Nucleus accumbens (tissue), 56 donors: ENCODE results near the gene GNA12.
A peak's percentile ranks its signal among the peaks of the same experiment; 100 is the strongest.
"Not testable (repeated sequence)": the region's sequence is repeated elsewhere in the genome, so short reads cannot be mapped to it uniquely, and the experiment has no call there.

Experiments used
- DNase-seq, 56 donors: peaks; one replicate each; lab custom pipeline; 2025; lab: John Stamatoyannopoulos, UW

Gene GNA12

DNA sequence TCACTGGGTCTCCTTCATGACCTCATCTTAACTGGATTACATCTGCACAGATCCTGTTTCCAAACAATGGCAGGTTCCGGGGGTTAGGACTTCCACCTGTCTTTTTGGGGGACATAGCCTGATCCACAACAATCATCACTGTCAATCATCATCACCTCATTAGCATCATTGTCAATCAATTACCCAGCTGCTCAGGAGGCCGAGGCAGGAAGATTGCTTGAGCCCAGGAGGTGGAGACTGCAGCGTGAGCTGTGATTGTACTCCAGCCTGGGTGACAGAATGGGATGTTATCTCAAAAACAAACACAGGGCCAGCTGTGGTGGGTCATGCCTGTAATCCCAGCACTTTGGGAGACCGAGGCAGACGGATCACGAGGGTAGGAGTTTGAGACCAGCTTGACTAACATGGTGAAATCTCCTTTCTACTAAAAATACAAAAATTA is 137.4 kb downstream of the GNA12 start:
- DNase-seq: no peak

DNA sequence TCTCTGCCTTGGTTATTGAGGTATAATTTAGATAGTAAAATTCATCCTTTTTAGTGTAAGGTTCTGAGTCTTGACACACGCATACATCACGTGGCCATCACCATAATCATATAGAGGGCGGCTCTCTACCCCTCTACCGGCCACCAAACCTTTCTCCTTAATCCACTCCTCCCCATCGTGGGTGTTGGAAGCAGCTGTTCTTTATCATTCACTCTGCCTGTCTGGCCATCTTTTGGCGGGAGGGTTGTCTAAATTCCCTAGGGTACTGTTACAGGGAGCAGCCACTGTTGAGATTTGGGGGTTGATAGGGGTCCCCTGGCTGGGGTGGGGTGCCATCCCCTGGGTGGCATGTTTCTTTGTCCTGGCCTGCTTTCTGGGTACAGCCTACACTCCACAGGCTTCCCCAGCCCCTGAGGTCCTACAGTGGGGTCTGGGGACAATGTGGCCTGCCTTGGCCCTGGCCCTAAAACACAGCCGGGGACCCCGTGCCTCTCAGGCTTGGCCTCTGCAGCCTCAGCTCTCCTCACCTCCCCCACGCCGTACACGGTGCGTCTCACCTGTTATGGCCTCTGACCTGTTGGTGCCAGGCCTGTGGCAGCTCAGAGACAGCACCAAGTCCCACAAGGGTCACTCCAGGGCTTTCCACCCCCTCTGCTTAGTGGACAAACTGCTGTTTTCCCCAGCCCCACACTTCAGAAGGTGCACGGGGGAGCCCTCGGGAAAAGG is 138.6 kb downstream of the GNA12 start:
- no peak for DNase-seq

DNA sequence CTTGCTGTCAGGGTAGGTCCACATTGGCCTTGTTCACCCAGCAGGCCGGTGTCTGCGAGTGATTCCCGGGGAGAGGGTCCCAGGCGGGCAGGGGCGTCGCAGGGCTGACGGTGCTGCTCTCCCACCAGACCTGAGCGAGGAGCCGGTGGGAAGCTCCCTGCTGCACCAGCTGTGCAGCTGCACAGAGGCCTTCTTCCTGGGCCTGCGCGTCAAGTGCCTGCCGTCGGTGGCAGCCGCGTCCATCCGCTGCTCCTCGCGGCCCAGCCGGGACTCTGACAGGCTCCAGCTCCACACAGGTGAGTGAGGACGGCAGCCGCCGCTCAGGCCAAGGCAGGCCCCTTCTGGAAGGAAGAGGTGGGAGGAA is 141.5 kb downstream of the GNA12 start:
- no peak for DNase-seq

DNA sequence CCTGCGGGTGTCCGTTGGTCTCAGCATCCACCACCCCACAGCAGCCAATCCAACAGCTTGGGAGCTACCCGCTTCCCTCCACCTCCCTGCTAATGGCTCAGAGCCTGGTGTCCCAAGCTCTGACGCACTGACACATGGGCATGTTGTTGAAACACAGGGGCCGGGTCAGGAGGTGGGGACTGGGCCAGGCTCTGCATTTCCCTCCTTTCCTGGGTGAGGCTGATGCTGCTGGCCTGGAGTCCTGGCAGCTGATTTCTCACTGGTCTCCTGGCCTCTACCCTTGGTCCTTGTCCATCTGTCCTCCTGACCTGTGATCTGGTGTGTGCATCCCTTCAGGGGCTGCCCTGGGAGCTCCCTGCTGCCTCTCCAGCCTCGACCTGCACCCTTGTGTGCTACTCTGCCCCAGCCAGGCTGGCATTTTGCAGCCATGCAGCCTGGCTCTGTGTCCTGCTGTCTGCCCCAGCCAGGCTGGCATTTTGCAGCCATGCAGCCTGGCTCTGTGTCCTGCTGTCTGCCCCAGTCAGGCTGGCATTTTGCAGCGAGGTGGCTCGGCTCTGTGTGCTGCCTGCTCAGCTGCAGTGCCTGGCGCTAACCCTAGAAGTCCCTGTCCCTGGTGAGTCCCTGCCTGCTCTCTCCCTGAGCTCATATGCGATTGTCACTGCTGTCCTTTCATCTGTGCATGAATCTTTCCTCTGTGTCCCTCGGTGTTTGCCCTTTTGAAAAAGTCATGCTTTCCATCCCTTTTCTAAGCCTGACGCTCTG is 142.1 kb downstream of the GNA12 start:
- peak in 53 of 56 donors; percentile 22 to 91 (median 75) for DNase-seq

DNA sequence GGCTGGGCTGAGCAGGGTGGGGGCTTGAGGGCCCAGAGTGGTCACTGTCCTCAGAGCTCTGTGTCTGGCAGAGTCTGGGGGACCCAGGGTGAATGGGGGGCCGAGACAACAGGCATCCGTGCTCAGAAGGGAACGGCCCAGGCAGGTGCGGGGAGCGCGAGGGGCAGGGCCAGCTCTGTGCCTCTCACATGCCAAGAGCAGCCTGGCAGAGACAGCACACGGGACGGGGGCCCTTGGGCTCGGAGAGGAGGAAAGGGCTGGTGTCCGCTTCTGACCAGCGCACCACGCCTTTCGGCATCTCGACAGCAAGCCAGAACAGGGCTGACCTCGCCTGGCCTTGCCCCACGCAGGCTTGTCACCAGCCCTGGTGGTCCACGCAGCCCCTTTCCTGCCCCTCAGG is 142.7 kb downstream of the GNA12 start:
- peak in 5 of 56 donors; percentile 43 to 74 (median 64) for DNase-seq

DNA sequence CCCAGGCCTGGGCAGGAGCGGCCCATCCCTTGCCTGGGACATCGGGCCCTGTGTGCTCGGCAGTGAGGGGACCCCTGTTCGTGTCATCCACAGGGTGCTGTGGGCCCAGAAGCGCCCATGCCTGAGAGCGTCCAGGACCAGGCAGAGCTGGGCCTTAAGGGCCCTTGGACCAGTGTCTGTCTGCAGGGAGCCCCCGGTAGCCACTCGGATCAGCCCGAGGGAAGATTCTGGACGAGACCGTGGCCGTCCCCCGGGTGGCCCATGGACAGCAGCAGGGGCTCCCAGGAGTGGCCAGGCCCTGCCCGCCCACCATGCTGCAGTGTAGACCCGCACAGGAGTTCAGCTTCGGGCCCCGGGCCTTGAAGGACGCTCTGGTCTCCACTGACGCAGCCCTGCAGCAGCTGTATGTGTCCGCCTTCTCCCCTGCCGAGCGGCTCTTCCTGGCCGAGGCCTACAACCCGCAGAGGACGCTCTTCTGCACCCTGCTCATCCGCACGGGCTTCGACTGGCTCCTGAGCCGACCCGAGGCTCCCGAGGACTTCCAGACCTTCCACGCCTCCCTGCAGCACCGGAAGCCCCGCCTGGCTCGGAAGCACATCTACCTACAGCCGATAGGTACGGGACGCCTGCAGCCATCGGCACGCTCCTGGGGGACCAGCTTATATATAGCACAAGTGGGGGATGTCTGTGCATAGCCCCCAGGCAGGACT is 143.8 kb downstream of the GNA12 start:
- no peak for DNase-seq

DNA sequence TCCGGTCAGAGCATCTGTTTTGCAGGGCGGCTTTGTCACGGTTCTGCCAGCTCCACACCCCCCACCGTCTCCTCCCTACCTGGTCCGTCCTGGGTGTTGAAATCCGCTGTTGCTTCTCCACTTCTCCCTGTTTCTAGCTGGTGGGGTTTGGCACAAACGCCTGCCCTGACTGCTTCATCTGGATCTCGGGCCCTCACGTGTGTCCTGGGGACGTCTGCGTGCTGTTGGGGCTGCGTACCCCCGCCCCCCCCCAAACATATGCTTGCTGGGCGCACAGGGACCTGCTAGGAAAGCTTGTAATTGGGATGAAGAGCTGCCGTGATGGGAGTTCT is 144.9 kb downstream of the GNA12 start:
- no peak for DNase-seq

DNA sequence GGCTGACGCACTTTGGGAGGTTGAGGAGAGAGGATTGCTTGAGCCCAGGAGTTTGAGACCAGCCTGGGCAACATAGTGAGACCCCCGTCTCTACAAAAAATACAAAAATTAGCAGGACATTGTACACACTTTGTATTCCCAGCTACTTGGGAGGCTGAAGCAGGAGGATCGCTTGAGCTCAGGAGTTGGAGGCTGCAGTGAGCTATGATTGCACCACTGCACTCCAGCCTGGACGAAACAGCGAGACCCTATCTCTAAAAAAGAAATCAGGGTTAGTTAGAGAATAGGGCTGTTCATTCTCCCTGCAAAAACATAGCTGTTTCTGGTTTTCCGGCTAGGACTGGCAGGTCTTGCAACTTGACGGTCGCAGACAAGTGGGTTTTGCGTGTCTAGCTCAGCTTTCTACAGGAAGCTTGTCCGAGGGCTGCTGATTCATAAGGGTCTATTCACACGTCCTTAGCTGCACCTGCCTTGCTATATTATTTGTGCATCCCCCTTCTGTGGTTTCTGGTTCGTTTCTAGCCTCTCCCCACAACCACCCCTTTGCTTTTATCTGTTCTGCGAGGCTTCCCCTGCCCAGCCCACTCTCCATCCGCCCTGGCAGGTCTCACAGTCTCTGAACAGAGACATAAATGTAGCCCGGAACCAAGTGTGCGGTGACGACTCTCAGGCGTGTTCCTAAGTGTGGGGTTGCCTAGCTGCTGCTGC is 145.4 kb downstream of the GNA12 start:
- DNase-seq: no peak

DNA sequence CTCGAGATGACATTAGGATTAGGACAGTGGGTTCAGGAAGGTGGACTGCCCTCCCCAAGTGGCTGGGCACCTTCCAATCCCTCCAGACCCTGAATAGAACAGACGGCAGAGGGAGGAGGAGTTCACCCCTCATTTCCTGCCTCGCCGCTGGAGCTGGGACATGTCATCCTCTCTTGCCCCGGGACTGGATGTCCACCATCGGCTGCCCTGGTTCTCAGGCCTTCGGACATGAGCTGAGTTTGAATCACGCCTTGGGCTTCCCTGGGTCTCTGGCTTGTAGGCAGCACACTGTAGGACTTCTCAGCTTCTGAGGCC is 150.0 kb downstream of the GNA12 start:
- DNase-seq: not testable (repeated sequence)

DNA sequence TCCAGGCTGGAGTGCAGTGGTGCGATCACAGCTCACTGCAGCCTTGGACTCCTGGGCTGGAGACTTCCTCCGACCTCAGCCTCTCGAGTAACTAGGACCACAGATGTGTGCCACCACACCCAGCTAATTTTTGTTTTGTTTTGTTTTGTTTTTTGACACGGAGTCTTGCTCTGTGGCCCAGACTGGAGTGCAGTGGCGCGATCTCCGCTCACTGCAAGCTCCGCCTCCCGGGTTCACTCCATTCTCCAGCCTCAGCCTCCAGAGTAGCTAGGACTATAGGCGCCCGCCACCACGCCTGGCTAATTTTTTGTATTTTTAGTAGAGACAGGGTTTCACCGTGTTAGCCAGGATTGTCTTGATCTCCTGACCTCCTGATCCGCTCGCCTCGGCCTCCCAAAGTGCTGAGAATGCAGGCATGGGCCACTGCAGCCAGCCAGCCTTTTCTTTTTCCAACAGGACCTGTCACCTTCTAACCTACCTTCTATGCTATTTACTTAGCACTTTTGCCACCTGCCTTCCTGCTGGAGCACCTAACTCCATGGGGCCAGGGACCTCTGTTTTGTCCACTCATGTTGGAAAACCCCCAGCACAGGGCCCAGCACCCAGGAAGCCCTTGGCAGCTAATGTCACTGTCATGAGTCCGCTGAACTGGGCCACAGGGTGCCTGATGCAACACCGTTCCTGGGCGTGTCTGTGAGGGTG is 150.5 kb downstream of the GNA12 start:
- DNase-seq: not testable (repeated sequence)

DNA sequence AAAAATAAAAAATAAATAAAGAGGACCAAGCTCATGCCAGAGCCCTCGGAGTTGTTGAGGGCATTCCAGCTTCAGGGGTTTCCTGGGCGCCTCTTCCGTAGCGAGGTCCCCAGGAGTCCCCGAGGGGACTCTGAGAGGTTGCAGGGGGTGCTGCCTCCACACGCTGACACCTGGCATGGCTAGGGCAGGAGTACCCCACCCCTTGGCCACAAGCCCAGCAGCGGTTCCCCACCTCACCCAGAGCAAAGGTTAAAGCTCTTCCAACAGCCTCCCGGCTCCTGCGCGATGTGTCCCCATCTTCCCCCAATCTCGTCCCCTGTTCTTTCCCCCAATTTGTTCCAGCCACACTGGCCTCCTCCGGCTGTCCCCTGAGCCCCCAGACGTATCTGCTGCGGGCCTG is 151.6 kb downstream of the GNA12 start:
- no peak for DNase-seq

DNA sequence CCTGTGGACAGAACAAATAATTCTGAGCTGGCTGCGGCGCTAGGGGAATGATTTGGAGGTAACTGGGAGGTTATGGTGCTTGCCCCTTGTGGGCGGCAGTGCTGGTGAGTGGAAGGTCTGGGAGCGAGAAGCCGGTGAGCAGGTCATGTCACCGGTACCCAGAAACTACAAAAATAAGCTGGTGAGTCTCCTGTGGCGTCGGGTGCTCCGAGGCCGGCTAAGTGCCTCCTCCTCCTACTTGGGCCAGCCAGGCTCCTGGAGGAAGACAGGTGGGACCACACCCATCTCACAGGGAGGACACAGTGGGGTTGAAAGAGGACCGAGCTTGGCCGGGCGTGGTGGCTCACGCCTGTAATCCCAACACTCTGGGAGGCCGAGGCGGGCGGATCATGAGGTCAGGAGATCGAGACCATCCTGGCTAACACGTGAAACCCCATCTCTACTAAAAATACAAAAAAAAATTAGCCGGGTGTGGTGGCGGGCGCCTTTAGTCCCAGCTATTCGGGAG is 152.1 kb downstream of the GNA12 start:
- DNase-seq: not testable (repeated sequence)

DNA sequence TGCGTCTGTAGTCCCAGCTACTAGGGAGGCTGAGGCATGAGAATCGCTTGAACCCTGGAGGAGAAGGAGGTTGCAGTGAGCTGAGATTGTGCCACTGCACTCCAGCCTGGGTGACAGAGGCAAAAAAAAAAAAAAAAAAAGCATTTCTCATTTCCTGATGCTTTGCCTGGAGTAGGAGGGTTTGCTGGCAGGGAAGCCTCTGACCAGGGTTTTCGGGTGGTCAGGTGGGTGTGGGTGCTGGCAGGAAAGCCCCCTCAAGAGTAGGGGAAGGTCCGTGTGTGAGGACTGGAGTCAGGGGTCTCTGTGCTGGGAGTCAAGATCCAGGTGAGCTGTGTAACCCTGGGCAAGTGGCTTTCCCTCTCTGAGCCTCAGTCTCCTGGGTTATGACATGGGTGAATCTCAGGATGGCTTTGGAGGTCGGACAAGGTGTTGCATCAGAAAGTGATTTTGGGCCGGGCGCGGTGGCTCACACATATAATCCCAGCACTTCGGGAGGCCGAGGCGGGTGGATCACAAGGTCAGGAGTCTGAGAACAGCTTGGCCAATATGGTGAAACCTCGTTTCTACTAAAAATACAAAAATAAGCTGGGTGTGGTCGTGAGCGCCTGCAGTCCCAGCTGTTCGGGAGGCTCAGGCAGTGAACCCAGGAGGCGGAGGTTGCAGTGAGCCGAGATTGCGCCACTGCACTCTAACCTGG is 152.9 kb downstream of the GNA12 start:
- no peak for DNase-seq

DNA sequence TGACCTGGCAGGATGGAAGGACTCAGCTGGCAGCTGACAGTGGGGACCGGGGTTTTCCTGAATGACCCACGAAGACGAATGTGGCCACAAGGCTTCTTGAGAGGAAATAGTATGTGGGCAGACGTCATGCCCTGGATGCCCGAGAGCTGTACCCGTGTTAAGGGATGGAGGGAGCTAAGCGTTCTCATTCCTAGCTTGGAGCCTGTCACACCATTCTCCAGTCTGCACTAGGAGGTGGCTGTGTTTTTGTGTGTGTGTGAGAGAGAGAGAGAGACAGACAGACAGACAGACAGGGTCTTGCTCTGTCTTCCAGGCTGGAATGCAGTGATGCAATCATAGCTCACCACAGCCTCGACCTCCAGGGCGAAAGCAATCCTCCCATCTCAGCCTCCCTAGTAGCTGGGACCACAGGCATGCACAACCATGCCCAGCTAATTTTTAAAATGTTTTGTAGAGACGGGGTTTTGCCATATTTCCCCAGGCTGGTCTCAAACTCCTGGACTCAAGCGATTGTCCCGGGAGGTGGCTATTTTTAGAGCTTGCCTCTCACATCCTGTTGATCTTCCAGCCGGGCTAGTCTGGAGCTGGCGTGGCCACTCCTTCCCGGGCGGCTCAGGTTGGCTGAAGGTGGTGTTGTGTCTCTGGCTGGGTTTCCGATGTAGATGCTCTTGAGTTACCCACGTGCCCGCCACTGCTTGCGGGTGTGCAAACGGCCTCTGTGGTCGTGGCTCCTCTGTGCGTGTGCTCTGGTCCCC is 154.0 kb downstream of the GNA12 start:
- DNase-seq: no peak

DNA sequence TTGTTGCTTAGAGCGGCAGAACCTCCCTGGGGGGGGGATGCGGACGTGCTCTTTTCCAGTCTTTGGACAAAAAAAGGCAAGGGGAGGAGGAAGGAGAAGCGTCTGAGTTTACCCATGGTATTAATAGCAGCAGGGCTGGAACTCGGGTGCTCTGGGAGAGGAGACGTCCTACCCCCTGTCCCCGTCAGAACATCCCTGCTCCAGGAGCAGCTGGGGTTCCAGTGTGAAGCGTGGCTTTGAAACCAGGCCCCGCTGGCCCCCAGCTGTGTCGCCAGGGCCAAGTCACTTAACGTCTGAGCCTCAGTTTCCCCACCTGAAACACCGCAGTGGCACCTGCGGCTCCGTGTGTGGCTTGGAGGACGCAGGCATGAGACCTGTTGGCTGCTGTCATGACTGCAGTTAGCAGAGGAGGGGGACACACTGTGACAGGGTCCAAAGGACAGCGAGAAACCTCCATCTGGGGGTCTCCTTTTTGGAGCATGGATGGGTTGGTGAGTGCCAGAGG is 154.7 kb downstream of the GNA12 start:
- no peak for DNase-seq

DNA sequence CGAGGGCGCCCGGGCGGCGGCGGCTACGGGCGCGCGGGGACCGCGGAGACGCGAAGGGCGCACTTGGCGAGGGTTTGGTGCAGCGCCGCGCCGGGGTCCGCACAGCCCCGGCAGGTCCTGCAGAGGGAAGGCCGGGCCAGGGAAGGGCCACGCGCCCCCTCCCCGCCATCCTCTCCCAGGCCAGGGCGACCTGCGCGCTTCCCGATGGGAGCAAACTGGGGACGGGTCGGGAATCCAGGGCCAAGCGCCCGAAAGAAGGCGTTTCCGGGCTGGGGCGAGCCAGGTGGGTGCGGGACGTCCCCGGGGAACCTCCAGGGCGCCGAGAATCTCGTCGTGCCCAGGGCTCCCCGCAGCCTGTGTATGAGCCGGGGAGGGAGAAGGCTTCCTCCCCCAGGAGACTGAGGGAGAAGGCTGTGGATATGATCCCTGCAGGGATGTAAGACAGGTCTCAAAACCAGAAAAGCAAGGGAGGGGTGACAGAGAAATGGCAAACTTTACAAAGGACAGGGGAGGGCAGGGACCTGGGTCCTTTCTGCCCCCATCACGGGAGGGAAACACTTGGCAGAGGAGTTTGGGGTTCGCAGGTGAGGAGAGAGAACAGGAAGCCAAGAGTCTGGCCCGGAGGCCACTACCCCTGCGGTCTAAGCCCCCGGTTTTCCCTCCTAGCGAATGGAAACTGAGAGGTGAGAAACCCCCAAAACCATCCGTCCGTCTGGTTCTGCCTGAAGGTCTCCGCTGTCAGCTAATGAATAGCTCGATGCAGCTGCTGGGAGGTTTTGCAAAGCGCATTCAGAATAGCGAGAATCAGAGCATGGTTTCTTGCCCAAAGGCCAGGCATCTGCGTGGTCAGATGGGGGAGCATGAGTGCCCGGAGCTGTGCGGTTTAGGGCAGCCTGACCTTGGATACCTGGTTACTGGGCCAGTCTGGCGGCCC is 155.4 kb downstream of the GNA12 start:
- DNase-seq: peak in 29 of 56 donors; percentile 10 to 67 (median 39)

DNA sequence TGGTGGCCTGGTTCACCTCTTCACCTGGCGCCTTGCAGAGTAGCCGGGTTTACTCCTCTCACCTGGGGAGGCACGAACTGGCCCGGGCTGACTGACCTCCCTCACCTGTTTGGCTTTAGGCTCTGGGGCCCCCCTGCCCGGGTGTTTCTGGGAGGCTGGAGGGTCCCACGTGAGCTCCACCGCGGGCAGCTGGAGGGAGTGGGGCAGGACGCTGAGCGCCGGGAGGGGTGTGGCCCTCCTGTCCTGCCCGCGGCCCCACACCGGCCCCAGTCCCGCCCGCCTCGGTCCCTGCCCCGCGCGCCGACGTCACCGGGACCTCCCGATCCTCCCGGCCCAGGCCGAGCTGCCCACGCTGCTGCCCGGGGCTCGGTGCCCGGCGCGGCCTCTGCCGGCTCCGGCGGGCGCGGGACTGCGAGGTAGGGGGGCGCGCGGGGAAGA is 156.2 kb downstream of the GNA12 start, which contains the start of gene AMZ1:
AMZ1 (plus strand) TSS at position 322 of the 438 bp plus-strand sequence. CDS start 12,250 bp downstream, outside the sequence.
- DNase-seq: peak in 3 of 56 donors; percentile 34 to 44 (median 36)
